ENCODE data around the gene MYOM1. TPM values are rescaled to one million over a fixed set of nuclear protein-coding genes. Genes with fewer than 3 reads are reported as not detected.
"Not testable (repeated sequence)": the region's sequence is repeated elsewhere in the genome, so short reads cannot be mapped to it uniquely, and the experiment has no call there.

Gene MYOM1
- total RNA-seq, 4 donors from 2014 or later: 0.23 to 2.5 (median 0.52) TPM

GRCh38 chr18:3066341-3067110, 153.2 kb downstream of the MYOM1 start:
- peaks cover 6 to 15% (median 8%) of the 10 kb centered on the region in 3 donors for H3K4me1 ChIP-seq
- no peak overlapping the region for H3K4me3 ChIP-seq
- H3K27ac ChIP-seq: no peak overlapping the region
- no peaks in the 10 kb centered on the region for H3K9me3 ChIP-seq
- H3K27me3 ChIP-seq: peaks cover 0 to 4% (median 0%) of the 10 kb centered on the region in 4 donors
- no peak for DNase-seq
- H3K36me3 ChIP-seq: no peaks in the 10 kb centered on the region
- 91% methylated on average over 15 of the region's 17 CpGs for WGBS, 2 donors
- TF ChIP-seq POLR2A (IDR thresholded peaks at IDR 0.05): no peak
- TF ChIP-seq, protein P1, sequence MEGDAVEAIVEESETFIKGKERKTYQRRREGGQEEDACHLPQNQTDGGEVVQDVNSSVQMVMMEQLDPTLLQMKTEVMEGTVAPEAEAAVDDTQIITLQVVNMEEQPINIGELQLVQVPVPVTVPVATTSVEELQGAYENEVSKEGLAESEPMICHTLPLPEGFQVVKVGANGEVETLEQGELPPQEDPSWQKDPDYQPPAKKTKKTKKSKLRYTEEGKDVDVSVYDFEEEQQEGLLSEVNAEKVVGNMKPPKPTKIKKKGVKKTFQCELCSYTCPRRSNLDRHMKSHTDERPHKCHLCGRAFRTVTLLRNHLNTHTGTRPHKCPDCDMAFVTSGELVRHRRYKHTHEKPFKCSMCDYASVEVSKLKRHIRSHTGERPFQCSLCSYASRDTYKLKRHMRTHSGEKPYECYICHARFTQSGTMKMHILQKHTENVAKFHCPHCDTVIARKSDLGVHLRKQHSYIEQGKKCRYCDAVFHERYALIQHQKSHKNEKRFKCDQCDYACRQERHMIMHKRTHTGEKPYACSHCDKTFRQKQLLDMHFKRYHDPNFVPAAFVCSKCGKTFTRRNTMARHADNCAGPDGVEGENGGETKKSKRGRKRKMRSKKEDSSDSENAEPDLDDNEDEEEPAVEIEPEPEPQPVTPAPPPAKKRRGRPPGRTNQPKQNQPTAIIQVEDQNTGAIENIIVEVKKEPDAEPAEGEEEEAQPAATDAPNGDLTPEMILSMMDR (IDR thresholded peaks at IDR 0.05): no peak
- intact Hi-C loops (cut with DNase I): loop anchor here (10.0 kb wide), 1 partner anchor 142 kb away; no protein-coding TSS in a partner anchor

GRCh38 chr18:3063766-3064165, 156.0 kb downstream of the MYOM1 start:
- not testable (repeated sequence) for H3K27ac ChIP-seq, DNase-seq, H3K27me3 ChIP-seq, H3K36me3 ChIP-seq, H3K4me3 ChIP-seq, H3K9me3 ChIP-seq
- WGBS, 2 donors: 84 to 87% methylated on average over 4 of the region's 4 CpGs
- intact Hi-C loops (cut with DNase I): loop anchor here (10.0 kb wide), 1 partner anchor 139 kb away; no protein-coding TSS in a partner anchor
- H3K4me1 ChIP-seq: peaks cover 6 to 35% (median 17%) of the 10 kb centered on the region in 3 donors

- DNase-seq: no peak
- Histone ChIP-seq H3K27me3 (peaks cover 0 to 4% (median 0%) of the 10 kb centered on the region in 4 donors), H3K4me1 (peaks cover 6 to 41% (median 17%) of the 10 kb centered on the region in 3 donors), H3K27ac (no peak overlapping the region), H3K4me3 (peak overlapping the region in 2 of 4 donors; percentile 10 to 13), H3K9me3 (no peaks in the 10 kb centered on the region), H3K36me3 (no peaks in the 10 kb centered on the region)
- intact Hi-C loops (cut with DNase I): loop anchor here (10.0 kb wide), 1 partner anchor 138 kb away; no protein-coding TSS in a partner anchor
- TF ChIP-seq, protein P1 (IDR thresholded peaks at IDR 0.05): peak; percentile 36 to 70 (median 60)
- no peak for TF ChIP-seq POLR2A (IDR thresholded peaks at IDR 0.05)
- 35 to 38% methylated on average over 16 of the region's 16 CpGs for whole genome bisulfite sequencing, 2 donors
Measured at GRCh38 chr18:3062798-3063680, 156.7 kb downstream of the MYOM1 start.

GRCh38 chr18:3061581-3062312, 158.0 kb downstream of the MYOM1 start:
- peaks cover 0 to 7% (median 0%) of the 10 kb centered on the region in 4 donors for H3K27me3 ChIP-seq
- no peak overlapping the region for H3K4me3 ChIP-seq
- H3K4me1 ChIP-seq: peaks cover 6 to 37% (median 17%) of the 10 kb centered on the region in 3 donors
- DNase-seq: no peak
- TF ChIP-seq POLR2A (IDR thresholded peaks at IDR 0.05): no peak
- TF ChIP-seq, protein P1 (IDR thresholded peaks at IDR 0.05): no peak
- intact Hi-C loops (cut with DNase I): loop anchor here (10.0 kb wide), 1 partner anchor 137 kb away; no protein-coding TSS in a partner anchor
- WGBS, 2 donors: 72 to 82% methylated on average over 11 of the region's 11 CpGs
- no peaks in the 10 kb centered on the region for H3K9me3 ChIP-seq
- no peaks in the 10 kb centered on the region for H3K36me3 ChIP-seq
- H3K27ac ChIP-seq: peak overlapping the region in 2 of 4 donors; percentile 47 to 51
